HG03432 (cell line): Measurements from ENCODE around the gene PRPSAP1.
"Not testable (repeated sequence)": the region's sequence is repeated elsewhere in the genome, so short reads cannot be mapped to it uniquely, and the experiment has no call there.

Source experiments
- ATAC-seq: cut with Tn5 transposase; IDR thresholded peaks from one replicate; pipeline ENCODE4 v1.9.1; 2021; ENCODE audit warnings: mild to moderate bottlenecking, moderate library complexity; ENCODE audit not compliant: unreplicated experiment

The PRPSAP1 gene

GRCh38 chr17:76327696-76328095 is 26.0 kb downstream of the PRPSAP1 start:
- no peak for ATAC-seq

- ATAC-seq = no peak
Observed at GRCh38 chr17:76326306-76326705, 27.4 kb downstream of the PRPSAP1 start.

DNA sequence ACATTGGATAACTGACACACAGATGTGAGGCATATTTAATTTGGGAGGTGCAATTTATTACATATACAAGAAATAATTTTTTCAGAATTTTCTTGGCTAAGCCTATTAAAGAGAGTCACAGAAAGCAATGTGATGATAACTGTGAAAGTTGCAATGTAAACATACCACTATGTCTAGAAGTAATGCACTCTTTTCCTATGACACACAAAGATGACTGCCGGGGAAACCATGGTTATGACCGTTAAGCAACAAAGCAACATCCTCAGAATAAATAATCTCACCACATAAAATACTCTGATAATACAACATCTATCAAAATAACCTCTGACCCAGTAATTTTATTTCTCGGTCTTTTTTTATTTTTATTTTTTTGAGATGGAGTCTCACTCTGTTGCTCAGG is 35.1 kb downstream of the PRPSAP1 start:
- no peak for ATAC-seq

DNA sequence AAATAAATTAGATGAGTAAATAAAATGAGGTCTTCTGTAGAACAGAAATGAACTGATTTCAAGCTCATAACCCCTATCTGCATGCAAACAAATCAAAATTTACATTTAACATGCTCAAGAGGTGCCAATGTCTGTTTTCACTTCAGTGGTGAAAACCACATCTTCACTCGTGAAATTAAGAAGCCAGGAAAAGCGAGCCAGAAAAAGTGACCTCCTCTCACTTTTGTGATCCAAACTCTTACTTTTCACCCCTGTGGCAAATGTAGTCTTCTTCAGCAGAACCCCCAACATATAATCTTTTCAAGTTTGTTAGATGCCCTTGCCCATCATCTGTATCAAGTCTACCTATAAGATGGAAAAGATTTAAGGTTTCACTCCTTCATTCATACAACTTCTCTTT is 36.2 kb downstream of the PRPSAP1 start:
- ATAC-seq = no peak

DNA sequence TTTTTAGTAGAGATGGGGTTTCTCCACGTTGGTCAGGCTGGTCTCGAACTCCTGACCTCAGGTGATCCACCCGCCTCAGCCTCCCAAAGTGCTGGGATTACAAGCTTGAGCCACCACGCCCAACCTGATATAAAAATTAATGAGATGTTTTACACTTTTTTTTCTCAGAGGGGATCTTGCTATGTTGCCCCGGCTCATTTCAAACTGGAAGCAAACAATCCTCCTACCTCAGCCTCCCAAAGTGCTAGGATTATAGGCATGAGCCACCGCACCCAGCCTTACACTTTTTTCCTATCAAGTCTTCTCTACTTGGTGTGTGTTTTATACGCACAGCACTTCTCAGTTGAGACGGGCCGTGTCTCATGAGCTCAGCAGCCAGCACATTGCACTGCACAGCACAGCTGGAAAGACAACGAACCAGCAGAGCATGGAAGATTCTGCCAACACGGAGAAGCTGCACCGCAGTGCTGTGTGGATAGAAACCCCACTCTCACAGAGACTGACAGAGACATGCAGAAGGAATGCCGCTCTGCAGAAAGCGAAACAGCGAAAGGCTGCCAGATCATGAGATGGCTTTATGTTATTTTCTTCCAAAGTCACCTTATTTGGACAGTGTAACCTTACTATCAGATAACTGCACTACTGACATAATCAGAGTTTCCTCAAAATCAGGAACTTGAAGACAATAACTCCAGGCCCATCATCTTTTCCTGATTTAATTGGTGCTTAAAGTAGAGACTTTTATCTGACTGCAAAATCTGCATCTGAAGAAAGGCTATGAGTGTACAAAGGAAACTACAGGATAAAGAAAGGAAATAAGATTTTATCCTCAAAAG is 39.1 kb downstream of the PRPSAP1 start:
- no peak for ATAC-seq

DNA sequence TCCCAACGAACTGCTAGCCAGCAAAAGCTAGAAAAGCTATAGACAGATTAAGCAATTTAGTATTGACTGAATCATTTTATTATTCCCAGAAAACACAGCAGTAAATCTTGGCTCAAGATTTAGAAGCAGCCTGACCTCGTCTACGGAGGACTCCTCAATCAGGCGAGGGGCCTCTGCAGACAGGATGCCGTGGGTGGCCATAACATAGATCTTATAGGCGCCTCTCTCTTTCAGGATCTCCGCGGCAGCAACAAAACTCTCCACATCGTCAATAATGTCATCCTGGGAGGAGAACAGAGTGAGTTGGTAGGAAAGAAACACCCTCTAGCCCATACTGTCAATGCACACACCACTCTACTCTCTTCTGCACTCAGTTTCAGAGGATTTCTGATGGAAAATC is 41.0 kb downstream of the PRPSAP1 start:
- ATAC-seq = no peak

- ATAC-seq = no peak
Observed at GRCh38 chr17:76309461-76309860, 44.3 kb downstream of the PRPSAP1 start.

DNA sequence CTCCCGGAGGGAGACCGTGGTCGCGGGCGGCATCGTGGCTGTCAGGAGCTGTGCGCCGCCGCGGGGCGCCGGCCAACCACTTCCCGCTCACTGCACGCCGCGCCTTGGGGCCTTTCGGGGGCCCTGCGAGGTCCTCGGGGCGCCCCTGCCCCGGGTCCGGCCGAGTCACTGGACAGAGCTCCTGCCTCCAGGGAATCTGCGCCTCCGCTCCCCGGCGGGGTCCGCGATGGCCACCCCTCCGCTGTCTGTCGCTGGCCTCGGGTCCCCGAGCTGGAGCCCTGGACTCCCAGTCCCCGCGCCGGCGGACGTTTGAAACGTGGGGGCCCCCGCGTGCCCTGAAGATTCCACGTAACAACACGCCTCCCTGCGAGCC is 45.8 kb downstream of the PRPSAP1 start, which contains the start of gene QRICH2:
QRICH2 (minus strand) TSS at position 311 of the 373 bp plus-strand sequence; CDS start at position 33, 278 bp downstream.
- no peak for ATAC-seq

GRCh38 chr17:76307299-76307965 is 46.3 kb downstream of the PRPSAP1 start:
- no peak for ATAC-seq

DNA sequence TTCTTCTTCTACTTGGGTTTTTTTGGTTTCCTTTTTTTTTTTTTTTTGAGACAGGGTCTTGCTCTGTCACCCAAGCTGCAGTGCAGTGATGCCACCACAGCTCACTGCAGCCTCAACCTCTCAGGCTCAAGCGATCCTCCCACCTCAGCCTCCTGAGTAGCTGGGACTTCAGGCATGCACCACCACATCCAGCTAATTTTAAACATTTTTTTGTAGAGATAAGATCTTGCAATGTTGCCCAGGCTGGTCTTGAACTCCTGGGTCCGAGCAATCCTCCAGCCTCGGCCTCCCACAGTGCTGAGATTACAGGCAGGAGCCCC is 48.6 kb downstream of the PRPSAP1 start:
- ATAC-seq = not testable (repeated sequence)

- ATAC-seq = no peak
Observed at GRCh38 chr17:76304226-76305134, 49.2 kb downstream of the PRPSAP1 start.

- ATAC-seq = no peak
Observed at GRCh38 chr17:76297436-76297835, 56.3 kb downstream of the PRPSAP1 start.

DNA sequence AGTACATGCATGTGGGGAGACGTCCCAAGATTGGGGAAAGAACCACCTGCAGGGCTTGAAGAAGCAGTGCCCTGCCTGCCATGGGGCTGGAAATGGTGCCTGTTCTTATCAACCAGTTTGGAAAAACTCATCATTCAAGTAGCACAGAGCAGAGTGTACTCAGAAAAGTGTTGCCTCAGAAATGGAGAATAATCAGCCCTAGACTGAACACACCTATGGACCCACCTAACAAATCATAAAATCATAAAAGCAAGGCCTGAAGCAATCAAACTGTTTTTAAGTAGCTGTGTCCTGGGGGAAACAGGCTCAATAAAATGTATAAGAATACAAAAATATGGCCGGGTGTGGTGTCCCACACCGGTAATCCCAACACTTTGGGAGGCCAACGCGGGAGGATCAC is 56.8 kb downstream of the PRPSAP1 start:
- ATAC-seq = no peak

GRCh38 chr17:76296186-76296585 is 57.5 kb downstream of the PRPSAP1 start:
- no peak for ATAC-seq

- ATAC-seq = no peak
Observed at GRCh38 chr17:76293106-76293505, 60.6 kb downstream of the PRPSAP1 start.

DNA sequence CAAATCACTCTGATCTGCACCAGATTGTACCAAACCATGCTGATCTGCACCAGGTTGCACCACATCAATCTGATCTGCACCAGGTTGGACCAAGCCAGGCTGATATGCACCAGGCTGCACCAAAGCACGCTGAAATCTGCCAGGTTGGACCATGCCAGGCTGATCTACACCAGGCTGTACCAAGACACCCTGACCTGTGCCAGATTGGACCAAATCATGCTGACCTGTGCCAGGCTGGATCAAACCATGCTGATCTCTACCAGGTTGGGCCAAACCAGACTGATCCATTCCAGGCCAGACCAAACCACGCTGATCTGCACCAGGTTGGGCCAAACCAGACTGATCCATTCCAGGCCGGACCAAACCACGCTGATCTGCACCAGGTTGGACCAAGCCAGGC is 61.1 kb downstream of the PRPSAP1 start:
- ATAC-seq = no peak

DNA sequence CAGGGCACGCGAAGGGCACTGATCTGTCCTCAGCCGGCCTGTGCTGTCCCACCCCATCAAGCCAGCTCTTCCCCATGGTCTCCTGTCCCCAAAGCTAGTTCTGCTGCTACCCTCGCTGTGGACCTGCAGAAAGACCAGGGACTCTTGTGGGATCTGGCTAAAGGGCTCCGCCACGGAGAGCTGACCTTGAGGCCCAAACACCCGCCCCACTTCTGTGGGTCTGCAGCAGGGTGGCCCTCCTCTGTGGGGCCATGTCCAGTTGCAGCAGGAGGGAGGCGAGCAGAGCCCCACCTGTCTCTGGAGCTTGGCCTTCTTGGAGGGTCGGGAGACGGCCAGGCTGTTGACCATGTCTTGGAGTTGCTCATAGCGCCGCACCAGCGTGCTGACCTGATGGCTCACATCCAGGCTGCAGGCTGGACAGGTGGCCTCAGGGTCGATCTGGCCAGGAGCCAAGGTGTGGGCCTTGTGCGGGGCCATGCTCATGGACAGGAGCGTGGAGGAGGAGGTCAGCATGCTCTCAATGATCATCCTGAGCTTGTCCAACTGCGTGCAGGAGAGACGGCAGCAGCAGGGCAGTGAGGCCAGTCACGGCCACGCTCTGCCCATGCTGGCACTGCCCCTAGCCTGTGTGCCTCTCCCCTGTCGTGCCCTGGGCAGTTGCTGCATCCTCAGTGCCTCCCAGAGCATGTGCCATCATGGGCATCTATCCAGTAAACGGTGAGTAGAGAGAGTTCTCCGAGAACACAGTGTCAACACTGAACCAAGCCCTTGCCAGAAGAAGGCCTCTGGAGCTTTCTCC is 71.9 kb downstream of the PRPSAP1 start:
- ATAC-seq = no peak

DNA sequence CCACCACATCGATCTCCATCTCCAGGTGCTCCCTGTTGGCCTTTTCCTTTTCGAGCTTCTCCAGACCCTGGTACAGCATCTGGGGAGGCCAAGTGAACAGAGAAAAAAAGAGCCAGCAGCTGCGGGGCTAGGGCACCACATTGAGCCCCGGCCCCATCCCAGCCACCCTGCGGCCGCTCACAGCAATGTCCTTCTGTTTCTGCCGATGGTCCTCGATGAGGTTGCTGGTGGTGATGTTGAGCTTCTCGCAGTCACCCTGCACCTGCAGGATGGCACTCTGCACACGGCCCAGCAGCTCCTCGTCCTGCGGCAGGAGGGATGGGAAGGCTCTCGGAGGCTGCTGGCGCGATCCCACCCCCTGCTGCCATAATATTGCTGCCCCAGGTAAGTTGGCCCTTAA is 73.1 kb downstream of the PRPSAP1 start:
- no peak for ATAC-seq

- ATAC-seq = no peak
Observed at GRCh38 chr17:76279742-76280287, 73.9 kb downstream of the PRPSAP1 start.

DNA sequence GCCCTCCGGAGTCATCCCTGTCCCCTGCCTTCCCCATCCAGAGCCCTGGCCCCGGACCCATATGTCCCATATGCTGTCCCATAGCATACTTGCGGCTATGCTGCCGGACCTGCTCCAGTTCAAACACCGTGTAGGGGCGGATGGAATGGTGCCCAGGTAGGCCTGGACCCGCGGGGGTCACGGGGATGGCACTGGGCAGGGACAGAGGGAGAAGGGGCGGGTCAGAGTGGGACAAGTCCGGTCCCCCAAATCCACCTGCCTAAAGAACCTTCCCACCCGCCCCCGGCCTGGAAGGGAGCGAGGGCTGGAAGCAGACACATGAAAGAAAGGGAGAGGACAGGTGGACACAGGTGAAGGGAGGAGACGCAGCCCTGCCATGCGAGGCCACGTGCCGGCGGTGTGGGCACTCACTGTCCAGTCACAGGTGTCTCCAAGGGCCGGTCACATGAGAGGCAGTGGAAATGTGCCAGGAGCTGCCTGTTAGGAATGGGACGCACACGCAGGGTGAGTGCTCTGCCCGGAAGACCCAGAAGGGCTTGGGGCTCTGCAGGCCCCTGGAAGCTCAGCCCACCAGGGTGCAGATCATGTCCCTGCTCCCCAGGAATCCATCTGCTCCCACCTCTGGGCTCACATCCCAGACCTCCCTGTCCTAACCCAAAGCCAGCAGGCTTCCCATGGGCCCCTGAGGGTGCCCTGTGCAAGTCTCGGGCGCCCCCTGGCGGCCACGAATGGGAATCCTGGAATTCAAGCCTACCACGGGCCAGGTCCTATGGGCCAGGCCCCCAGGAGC is 74.6 kb downstream of the PRPSAP1 start:
- no peak for ATAC-seq
